Activated B cell treated with CpG ODN at 0.5 μM for 24 hours (primary cell): ENCODE measurements around the gene MST1. TPM values are rescaled to one million over a fixed set of nuclear protein-coding genes. Genes with fewer than 3 reads are reported as not detected.
"Not testable (repeated sequence)": the region's sequence is repeated elsewhere in the genome, so short reads cannot be mapped to it uniquely, and the experiment has no call there.

Source experiments
- ATAC-seq: fragments of 200-7000 bp; cut with Tn5 transposase; one replicate; pipeline ENCODE4 v1.10.0; 2021; ENCODE audit warnings: low read depth, mild to moderate bottlenecking, moderate library complexity
- CTCF ChIA-PET: fragments of 350-600 bp; sonication (Branson Sonifier 250); formaldehyde crosslinking; loops from one replicate; lab custom pipeline; 2021; ENCODE audit warnings: antibody characterized with exemption; lab: Charles Lee
- POLR2A ChIA-PET: fragments of 350-600 bp; sonication (Branson Sonifier 250); formaldehyde crosslinking; loops from one replicate; lab custom pipeline; 2021; ENCODE audit warnings: antibody characterized with exemption; lab: Charles Lee
- DNase-seq: peaks from one replicate; pipeline ENCODE4 v3.0.0; 2022
- H3K27ac Mint-ChIP-seq: one replicate; pipeline ENCODE4 v1.8.0; 2020; ENCODE audit warnings: mixed read lengths
- H3K27me3 Mint-ChIP-seq: one replicate; pipeline ENCODE4 v1.8.0; 2021; ENCODE audit warnings: mixed read lengths
- H3K36me3 Mint-ChIP-seq: one replicate; pipeline ENCODE4 v1.8.0; 2021; ENCODE audit warnings: low read depth, mixed read lengths
- H3K4me1 Mint-ChIP-seq: one replicate; pipeline ENCODE4 v1.8.0; 2021; ENCODE audit warnings: mixed read lengths
- H3K4me3 Mint-ChIP-seq: one replicate; pipeline ENCODE4 v1.8.0; 2020; ENCODE audit warnings: mild to moderate bottlenecking, mixed read lengths
- H3K9me3 Mint-ChIP-seq: one replicate; pipeline ENCODE4 v1.8.0; 2020; ENCODE audit warnings: mixed read lengths
- CTCF ChIP-seq: fragments of 200-600 bp; IDR thresholded peaks from one replicate; pipeline ENCODE4 v1.8.0; 2022; ENCODE audit warnings: antibody characterized with exemption, mild to moderate bottlenecking
- intact Hi-C: fragments of 100-400 bp; cut with micrococcal nuclease; formaldehyde crosslinking; loops from one replicate; pipeline ENCODE4 v1.15.1; 2024
- total RNA-seq: library from RNA; stranded (reverse); gene quantifications from 2 replicates; pipeline ENCODE4 v1.2.3, GENCODE V29; 2022

MST1 gene
- total RNA-seq, 1 donor from 2014 or later, result 8.0 TPM

GRCh38 chr3:49699281-49699979 is 10.2 kb upstream of the MST1 start:
- no peak for TF ChIP-seq CTCF
- H3K36me3 Mint-ChIP-seq, result peaks cover 44% of the 10 kb centered on the region
- intact Hi-C loops, result no loop called here
- ChIA-PET POLR2A (no interaction called here), CTCF (no interaction called here)
- ATAC-seq, result no peak
- DNase-seq, result no peak
- no peaks in the 10 kb centered on the region for H3K4me1 Mint-ChIP-seq
- H3K27ac Mint-ChIP-seq, result no peak overlapping the region
- H3K9me3 Mint-ChIP-seq, result no peaks in the 10 kb centered on the region
- no peaks in the 10 kb centered on the region for H3K27me3 Mint-ChIP-seq
- H3K4me3 Mint-ChIP-seq, result no peak overlapping the region

GRCh38 chr3:49695350-49696015 is 6.2 kb upstream of the MST1 start:
- POLR2A ChIA-PET, result not testable (repeated sequence)

GRCh38 chr3:49694409-49695070 is 5.3 kb upstream of the MST1 start:
- H3K27ac Mint-ChIP-seq, H3K4me3 Mint-ChIP-seq, POLR2A ChIA-PET, H3K9me3 Mint-ChIP-seq, ATAC-seq, CTCF ChIA-PET, H3K27me3 Mint-ChIP-seq, DNase-seq, intact Hi-C loops: not testable (repeated sequence)
- Mint-ChIP-seq H3K4me1 (peaks cover 17% of the 10 kb centered on the region), H3K36me3 (peaks cover 25% of the 10 kb centered on the region)

More at GRCh38 chr3:49695350-49696015, 6.2 kb upstream of the MST1 start:
- CTCF ChIA-PET, H3K4me3 Mint-ChIP-seq, intact Hi-C loops, ATAC-seq, DNase-seq, H3K27ac Mint-ChIP-seq, H3K9me3 Mint-ChIP-seq, H3K4me1 Mint-ChIP-seq, H3K27me3 Mint-ChIP-seq: not testable (repeated sequence)
- H3K36me3 Mint-ChIP-seq, result peaks cover 27% of the 10 kb centered on the region

- intact Hi-C loops, CTCF ChIA-PET: not testable (repeated sequence)
Measured at GRCh38 chr3:49691481-49691880, 2.2 kb upstream of the MST1 start.

GRCh38 chr3:49690856-49691255 is 1.6 kb upstream of the MST1 start:
- H3K27me3 Mint-ChIP-seq, H3K36me3 Mint-ChIP-seq, H3K27ac Mint-ChIP-seq, CTCF ChIA-PET, intact Hi-C loops, DNase-seq, ATAC-seq, H3K9me3 Mint-ChIP-seq: not testable (repeated sequence)
- POLR2A ChIA-PET, result interaction anchor here (0.6 kb wide), 1 partner anchor 879 kb away, joined by 3 read pairs; the partner anchor contains the start of gene HEMK1
- Mint-ChIP-seq H3K4me1 (peaks cover 38% of the 10 kb centered on the region), H3K4me3 (peak overlapping the region; percentile 97)

More at GRCh38 chr3:49691481-49691880, 2.2 kb upstream of the MST1 start:
- DNase-seq, H3K9me3 Mint-ChIP-seq, H3K27me3 Mint-ChIP-seq, ATAC-seq, H3K27ac Mint-ChIP-seq, POLR2A ChIA-PET, H3K36me3 Mint-ChIP-seq: not testable (repeated sequence)
- Mint-ChIP-seq H3K4me3 (peak overlapping the region; percentile 41), H3K4me1 (peaks cover 36% of the 10 kb centered on the region)

- POLR2A ChIA-PET, result interaction anchor here (0.6 to 1.3 kb wide), 2 partner anchors 17 to 879 kb away, joined by 3 to 4 read pairs; partner anchors contain the start of gene HEMK1
- intact Hi-C loops, result loop anchor here (1.0 to 5.0 kb wide), 3 partner anchors 16 to 1133 kb away; partner anchors contain the start of genes APEH and PFKFB4
- CTCF ChIA-PET, H3K9me3 Mint-ChIP-seq, ATAC-seq, H3K27me3 Mint-ChIP-seq, H3K36me3 Mint-ChIP-seq, DNase-seq: not testable (repeated sequence)
- Mint-ChIP-seq H3K4me3 (peak overlapping the region; percentile 97), H3K4me1 (peaks cover 38% of the 10 kb centered on the region), H3K27ac (peak overlapping the region; percentile 92)
Measured at GRCh38 chr3:49689908-49690624, 792 bp upstream of the MST1 start.

- Mint-ChIP-seq H3K36me3 (peaks cover 18% of the 10 kb centered on the region), H3K27ac (peak overlapping the region; percentile 92), H3K4me3 (peak overlapping the region; percentile 97), H3K4me1 (peaks cover 38% of the 10 kb centered on the region)
- ATAC-seq, H3K27me3 Mint-ChIP-seq, H3K9me3 Mint-ChIP-seq, CTCF ChIA-PET, DNase-seq: not testable (repeated sequence)
- intact Hi-C loops, result loop anchor here (1.0 to 5.0 kb wide), 3 partner anchors 14 to 1131 kb away; partner anchors contain the start of genes APEH and PFKFB4
- POLR2A ChIA-PET, result interaction anchor here (1.0 to 1.3 kb wide), 2 partner anchors 12 to 15 kb away, joined by 3 to 4 read pairs; no protein-coding TSS in a partner anchor
Measured at GRCh38 chr3:49688338-49689045, 782 bp downstream of the MST1 start.

GRCh38 chr3:49687424-49687795 is 1.9 kb downstream of the MST1 start:
- peaks cover 28% of the 10 kb centered on the region for H3K36me3 Mint-ChIP-seq
- H3K27me3 Mint-ChIP-seq, ATAC-seq, H3K27ac Mint-ChIP-seq, H3K9me3 Mint-ChIP-seq, CTCF ChIA-PET, DNase-seq, POLR2A ChIA-PET: not testable (repeated sequence)
- H3K4me1 Mint-ChIP-seq, result peaks cover 37% of the 10 kb centered on the region
- intact Hi-C loops, result loop anchor here (5.0 kb wide), 1 partner anchor 1130 kb away; the partner anchor contains the start of gene PFKFB4
- H3K4me3 Mint-ChIP-seq, result peak overlapping the region; percentile 76

GRCh38 chr3:49686769-49687423 is 2.4 kb downstream of the MST1 start:
- H3K27ac Mint-ChIP-seq, POLR2A ChIA-PET, H3K9me3 Mint-ChIP-seq, CTCF ChIA-PET, H3K27me3 Mint-ChIP-seq: not testable (repeated sequence)
- Mint-ChIP-seq H3K4me3 (peak overlapping the region; percentile 76), H3K4me1 (peaks cover 37% of the 10 kb centered on the region), H3K36me3 (peaks cover 33% of the 10 kb centered on the region)
- ATAC-seq, result peak; percentile 43
- intact Hi-C loops, result loop anchor here (5.0 kb wide), 1 partner anchor 1130 kb away; the partner anchor contains the start of gene PFKFB4
- peak; percentile 30 for DNase-seq
